Activated CD4-positive, alpha-beta T cell treated with anti-CD3 and anti-CD28 coated beads, Interleukin-2, Interleukin-6, amounts not matched to agents 100 ng/mL and 50 ng/mL, durations not matched to agents 16 hours and 8 hours (primary cell): Measurements from ENCODE around the gene PPP1R2B.
"Not testable (repeated sequence)": the region's sequence is repeated elsewhere in the genome, so short reads cannot be mapped to it uniquely, and the experiment has no call there.

Experiments
- DNase-seq: peaks from one replicate; pipeline ENCODE4 v3.0.0-alpha.2; 2020

Gene PPP1R2B

DNA sequence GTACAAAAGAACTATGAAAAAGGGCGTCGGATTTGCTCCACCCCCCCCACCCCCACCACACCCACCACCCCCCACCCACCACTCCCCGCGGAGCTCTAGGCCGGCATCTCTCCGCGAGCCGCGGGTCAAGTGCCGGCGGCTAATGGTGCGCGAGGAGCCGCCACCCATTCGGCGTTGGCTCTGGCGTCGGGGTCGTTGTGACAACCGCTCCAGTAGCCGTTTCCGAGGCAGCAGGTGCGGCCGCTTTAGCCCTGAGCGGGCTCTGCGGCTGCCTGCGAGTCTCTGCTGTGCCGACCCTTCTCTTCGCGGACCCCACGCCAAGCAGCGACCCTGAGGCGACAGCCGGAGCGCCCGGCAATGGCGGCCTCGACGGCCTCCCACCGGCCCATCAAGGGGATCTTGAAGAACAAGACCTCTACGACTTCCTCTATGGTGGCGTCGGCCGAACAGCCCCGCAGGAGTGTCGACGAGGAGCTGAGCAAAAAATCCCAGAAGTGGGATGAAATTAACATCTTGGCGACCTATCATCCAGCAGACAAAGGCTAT, at the start of gene PPP1R2B:
PPP1R2B (plus strand) TSS at position 90 of the 546 bp plus-strand sequence; CDS start at position 358, 268 bp downstream.
- DNase-seq: no peak

DNA sequence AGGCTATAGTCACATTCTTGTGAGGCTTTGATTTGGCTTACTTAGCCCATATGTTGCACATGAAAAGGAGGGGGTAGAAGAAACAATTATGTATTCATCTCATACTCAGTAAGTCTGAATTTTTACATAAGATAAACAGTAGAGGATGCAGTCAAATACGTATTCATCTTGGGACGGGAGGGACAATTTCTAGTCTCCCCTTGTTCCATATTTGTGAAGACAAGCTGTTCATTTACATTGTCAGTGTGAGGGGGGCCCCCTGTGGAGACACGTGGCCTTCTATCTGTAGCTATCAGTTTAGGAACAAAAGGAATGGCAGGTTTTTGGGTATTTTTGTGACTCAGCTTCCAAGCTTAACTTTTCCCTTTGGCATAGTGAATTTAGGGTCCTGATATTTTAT, 49.2 kb upstream of the PPP1R2B start:
- DNase-seq: no peak

GRCh38 chr5:156802501-156802900, 47.6 kb upstream of the PPP1R2B start:
- DNase-seq: no peak

- DNase-seq: no peak
Observed at GRCh38 chr5:156803404-156803803, 46.7 kb upstream of the PPP1R2B start.

- DNase-seq: no peak
Observed at GRCh38 chr5:156812959-156813358, 37.1 kb upstream of the PPP1R2B start.

DNA sequence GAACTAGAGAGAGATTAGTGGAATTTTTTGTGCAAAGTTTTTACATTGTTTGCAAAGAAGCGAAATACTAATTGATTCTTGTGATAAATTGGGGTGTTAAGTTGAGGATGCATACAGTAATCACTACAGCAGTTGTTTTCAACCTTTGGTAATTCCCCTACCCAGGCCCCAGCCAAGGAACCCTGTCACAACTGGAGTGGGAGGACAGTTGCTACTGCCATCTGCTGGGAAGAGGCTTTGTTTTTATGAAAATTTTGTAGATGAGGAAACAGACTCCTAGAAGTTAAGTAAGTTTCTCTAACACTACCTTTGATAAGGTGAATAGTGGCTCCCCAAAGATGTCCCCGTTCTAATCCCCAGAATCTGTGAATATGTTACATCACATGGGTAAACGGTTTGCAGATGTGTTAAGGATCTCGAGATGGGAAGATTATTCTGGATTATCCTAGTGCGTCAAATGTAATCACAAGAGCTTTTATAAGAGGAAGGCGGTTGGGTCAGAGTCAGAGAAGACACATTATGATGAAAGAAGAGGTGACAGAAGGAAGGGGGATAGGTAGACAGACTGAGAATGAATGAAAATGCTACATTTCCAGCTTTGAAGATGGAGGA, 34.0 kb upstream of the PPP1R2B start:
- DNase-seq: peak; percentile 44

DNA sequence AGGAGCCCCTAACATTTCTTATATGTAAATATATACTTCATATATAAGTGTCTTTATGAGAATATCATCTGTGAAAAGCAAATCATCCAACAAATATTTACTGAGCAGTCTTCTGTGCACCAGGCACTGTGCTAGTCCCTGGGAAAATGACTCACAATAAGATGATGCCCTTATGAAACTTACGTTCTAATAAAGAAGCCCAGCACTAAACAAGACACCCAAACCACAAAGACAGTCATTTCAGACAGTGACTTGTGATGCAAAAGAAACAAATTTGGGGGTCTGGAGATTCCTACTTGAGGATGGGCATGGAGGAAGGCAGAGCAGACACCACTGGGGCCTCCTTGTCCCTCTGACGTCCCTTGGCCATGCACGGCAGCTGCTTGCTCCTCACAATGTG, 30.6 kb upstream of the PPP1R2B start:
- no peak for DNase-seq

DNA sequence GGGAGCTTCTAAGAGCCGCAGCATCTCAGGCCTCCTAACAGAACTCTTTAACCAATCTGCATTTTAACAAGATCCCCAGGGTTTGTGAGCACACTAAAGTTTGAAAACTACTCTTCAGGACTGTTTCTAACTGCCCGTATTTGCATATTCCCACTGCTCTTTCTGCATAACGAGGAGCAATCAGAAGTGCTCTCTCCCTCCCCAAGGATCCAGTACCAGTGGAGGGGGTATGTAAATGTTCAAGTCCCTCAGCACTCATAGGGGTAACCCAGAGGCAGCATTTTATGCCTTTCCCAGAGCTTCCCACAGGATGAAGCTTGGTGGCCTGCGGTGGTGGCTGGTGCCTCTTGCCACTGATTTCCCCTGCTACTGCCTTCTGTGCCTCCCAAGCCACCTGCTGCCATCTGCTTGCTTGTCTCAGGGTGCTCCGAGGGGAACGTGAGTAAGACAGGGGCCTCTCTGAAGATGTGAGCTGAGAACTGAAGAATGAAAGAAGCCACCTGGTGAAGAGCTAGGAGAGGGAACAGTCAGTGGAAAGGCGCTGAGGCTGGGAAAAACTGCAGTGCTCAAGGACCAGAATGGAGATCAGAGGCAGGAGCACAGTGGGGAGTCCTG, 30.0 kb upstream of the PPP1R2B start:
- no peak for DNase-seq

GRCh38 chr5:156824241-156824640, 25.9 kb upstream of the PPP1R2B start:
- DNase-seq: no peak

- DNase-seq: no peak
Observed at GRCh38 chr5:156824800-156825199, 25.3 kb upstream of the PPP1R2B start.

DNA sequence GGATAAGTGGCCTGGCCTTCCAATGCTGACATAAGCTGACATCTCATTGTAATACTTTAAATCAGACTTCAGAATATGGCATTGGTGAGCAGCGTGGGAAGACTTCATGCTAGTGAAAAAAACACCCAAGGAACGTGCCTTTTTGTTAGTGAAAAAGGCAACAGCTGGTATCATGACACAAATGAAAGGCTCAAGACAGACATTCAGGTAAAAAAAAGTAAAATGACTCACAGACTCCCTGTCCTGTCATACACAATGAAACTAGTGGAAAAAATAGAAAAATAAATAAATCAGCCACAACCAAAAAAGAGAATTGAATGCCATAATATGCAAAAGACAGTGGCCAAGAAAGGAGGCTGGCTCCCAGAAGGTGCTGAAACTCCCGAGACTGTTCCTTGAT, 24.4 kb upstream of the PPP1R2B start:
- no peak for DNase-seq

GRCh38 chr5:156826150-156826549, 23.9 kb upstream of the PPP1R2B start:
- DNase-seq: no peak

- no peak for DNase-seq
Observed at GRCh38 chr5:156834916-156835315, 15.2 kb upstream of the PPP1R2B start.

DNA sequence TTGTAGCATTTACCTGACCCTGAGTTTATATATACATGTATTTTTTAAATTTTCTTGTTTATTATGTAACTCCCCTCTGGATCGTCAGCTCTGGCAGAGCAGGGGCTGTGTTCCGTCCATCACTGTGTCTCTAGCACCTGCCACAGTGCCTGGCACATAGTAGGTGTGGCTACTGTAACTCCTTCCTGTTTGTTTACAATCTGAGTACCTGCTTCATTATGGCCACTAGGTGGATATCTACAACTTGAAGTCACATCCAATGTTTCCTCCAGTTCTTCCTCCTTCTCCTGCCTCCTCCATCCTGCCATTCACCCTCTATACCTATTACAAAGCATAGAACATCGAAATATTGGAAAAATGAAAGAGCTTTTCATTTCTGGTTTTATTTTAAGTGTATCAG, 14.2 kb upstream of the PPP1R2B start:
- peak; percentile 23 for DNase-seq

GRCh38 chr5:156836846-156837245, 13.2 kb upstream of the PPP1R2B start:
- no peak for DNase-seq

DNA sequence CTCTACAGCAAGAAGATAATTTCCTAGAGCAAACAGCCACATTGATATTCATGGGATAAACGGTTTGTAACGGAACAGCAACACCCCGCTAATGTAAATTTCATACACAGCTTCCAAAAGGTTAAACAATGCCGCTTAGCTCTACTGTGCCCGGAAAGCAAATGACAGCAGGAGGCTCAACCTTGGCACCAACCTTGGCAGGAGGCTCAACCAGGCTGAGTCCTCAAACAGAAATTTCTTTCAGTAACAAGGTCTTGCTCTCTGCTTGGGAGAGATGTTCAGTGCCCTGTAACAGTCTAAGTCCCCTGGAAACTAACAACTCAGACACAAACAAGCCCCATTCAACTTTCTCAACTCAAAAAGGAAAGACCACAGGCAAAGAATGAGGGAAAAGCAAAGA, 11.1 kb upstream of the PPP1R2B start:
- no peak for DNase-seq

- no peak for DNase-seq
Observed at GRCh38 chr5:156841737-156842136, 8.4 kb upstream of the PPP1R2B start.

DNA sequence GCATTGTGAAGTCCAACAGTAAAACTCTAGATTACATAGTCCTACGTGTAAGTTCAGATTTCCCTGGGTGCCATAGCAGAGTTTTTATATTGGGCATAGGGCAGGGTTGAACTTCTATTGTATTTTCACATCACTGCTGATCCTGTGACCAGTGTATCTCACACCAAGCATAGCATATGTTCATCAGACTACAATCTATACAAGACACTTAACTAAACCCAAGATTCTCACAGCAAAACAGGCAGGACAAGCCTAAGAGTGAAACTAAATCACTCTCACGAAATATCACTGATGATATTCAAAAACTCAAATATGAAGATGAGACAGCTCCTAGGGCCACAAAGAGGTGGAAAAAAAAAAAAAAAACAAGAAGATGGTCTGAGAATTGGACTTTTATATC, 3.2 kb upstream of the PPP1R2B start:
- no peak for DNase-seq

DNA sequence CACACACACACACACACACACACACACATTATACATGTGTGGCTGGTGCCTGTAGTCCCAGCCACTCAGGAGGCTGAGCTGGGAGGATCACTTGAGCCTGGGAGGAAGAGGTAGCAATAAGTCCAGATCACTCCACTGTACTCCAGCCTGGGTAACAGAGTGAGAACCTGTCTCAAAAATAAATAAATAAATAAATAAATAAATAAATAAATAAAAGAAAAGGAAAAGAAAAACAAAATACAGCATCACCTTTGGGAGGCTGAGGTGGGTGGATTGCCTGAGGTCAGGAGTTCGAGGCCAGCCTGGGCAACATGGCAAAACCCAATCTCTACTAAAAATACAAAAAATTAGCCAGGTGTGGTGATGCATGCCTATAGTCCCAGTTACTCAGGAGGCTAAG, 1.6 kb upstream of the PPP1R2B start:
- DNase-seq: not testable (repeated sequence)

DNA sequence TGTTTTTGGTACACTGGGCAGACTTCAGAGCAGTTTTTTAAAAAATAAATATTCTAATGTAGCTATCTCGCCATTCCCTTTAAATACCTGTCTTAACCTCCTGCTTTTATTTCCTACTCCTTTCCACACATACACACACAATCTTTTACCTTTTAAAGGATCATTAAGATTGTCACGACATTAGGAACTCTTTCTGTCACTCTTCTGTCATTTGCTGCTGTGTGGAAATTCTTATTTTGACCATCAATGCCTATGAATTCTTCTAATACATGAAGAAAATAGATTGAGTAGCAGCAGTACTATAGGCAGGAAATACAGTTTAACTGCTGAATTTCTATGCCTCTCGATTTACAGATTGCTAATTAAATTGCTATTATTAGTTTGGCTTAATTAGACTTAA, 1.8 kb downstream of the PPP1R2B start:
- no peak for DNase-seq

- DNase-seq: not testable (repeated sequence)
Observed at GRCh38 chr5:156853055-156853454, 3.0 kb downstream of the PPP1R2B start.

GRCh38 chr5:156865427-156865826, 15.3 kb downstream of the PPP1R2B start:
- DNase-seq: no peak

GRCh38 chr5:156870498-156870839, 20.4 kb downstream of the PPP1R2B start:
- DNase-seq: no peak

DNA sequence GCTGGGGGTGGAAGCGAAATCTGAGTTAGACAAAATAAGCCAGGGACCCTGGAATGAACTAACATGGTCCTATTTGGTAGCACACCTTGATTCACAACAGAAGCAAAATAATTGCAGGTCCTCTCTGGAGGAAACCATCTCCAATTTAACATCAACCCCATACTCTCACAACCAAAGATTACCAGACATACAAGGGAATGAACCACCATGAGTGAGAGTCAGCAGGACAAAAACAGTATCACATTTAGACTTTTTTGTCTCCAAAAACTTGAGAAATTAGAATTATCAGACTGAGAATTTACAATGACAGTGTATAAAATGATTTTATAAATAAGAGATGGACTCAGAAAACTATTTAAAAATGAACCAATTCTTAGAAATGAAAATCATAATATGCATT, 21.1 kb downstream of the PPP1R2B start:
- DNase-seq: no peak
